ENCODE data around the gene PRKAR1A.

DNA sequence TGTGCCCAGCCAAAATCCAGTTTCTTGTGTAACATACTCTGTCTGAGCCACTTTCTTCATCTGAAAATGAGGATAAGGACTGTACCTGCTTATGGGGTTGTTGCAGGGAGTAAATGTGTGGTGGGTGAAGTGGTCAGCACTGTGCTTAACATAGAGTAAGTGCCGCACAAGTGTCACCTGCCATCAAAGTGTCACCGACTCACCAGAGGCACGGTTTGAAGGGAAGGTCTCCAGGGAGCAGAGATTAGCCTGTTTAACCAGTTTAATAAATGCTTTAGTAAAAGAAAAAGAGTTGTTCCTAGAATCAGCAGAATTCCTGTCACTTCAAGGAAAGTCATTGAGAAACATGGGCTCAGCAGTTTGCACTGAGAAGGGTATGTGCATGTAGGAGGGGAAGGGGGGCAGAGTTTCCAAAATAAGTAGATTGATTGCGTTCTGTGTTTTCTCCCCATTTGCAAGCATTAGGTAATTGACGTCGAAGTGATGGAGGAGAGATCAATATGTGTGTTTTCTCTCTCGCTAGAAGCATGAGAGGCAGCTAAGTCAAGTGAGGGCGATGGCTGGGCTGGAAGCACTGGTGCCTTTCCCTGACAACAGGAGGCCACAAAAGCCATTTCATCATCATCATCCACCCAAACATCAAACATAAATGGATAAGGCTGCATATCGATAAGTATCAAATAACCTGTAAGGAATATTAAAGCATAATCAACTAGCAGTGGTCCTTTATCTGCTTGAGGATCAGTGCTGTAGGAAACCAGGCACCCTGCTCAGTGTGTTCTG, 69.8 kb downstream of the PRKAR1A start:
- TF ChIP-seq, protein P1, sequence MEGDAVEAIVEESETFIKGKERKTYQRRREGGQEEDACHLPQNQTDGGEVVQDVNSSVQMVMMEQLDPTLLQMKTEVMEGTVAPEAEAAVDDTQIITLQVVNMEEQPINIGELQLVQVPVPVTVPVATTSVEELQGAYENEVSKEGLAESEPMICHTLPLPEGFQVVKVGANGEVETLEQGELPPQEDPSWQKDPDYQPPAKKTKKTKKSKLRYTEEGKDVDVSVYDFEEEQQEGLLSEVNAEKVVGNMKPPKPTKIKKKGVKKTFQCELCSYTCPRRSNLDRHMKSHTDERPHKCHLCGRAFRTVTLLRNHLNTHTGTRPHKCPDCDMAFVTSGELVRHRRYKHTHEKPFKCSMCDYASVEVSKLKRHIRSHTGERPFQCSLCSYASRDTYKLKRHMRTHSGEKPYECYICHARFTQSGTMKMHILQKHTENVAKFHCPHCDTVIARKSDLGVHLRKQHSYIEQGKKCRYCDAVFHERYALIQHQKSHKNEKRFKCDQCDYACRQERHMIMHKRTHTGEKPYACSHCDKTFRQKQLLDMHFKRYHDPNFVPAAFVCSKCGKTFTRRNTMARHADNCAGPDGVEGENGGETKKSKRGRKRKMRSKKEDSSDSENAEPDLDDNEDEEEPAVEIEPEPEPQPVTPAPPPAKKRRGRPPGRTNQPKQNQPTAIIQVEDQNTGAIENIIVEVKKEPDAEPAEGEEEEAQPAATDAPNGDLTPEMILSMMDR (IDR thresholded peaks at IDR 0.05): no peak
- no peak for TF ChIP-seq POLR2A (IDR thresholded peaks at IDR 0.05)
